GM19099 (cell line): Measurements from ENCODE around the gene PALLD.

ENCODE experiments used
- POLR2A ChIP-seq: IDR thresholded peaks from 3 replicates; pipeline ENCODE4 v1.6.1; 2011; ENCODE audit warnings: low read depth; ENCODE audit not compliant: insufficient read length; ENCODE audit errors: extremely low read depth

Gene PALLD

DNA sequence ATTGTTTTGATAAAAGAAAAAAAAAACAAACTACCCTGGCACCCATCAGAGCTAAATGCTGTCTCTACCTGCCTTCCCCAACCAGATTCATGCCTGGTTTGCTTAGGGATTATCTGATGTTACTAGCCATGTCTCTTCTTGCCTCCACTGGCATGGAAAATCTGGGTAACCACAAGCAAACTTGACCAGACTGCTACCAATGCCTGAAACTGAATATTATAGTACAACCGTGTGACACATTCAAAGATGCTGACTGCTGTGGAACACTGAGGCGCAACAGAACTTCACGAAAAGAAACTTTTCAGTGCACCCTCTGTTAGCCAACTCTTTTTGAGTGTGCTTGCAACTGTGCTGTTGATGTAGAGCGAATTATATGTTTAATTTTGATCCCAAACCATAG is 285.1 kb downstream of the PALLD start:
- no peak for TF ChIP-seq POLR2A

DNA sequence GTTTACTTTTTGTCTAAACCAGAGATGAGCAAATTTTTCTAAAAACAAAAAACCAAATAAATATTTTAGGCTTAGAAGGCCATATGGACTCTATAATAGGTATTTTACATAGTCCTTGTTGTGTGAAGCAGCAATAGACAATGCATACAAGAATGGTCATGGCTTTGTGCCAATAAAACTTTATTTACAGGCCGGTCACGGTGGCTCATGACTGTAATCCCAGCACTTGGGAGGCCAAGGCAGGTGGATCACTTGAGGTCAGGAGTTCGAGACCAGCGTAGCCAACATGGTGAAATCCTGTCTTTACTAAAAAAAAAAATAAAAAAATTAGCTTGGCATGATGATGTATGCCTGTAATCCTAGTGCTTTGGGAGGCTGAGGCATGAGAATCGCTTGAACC is 285.6 kb downstream of the PALLD start:
- no peak for TF ChIP-seq POLR2A

DNA sequence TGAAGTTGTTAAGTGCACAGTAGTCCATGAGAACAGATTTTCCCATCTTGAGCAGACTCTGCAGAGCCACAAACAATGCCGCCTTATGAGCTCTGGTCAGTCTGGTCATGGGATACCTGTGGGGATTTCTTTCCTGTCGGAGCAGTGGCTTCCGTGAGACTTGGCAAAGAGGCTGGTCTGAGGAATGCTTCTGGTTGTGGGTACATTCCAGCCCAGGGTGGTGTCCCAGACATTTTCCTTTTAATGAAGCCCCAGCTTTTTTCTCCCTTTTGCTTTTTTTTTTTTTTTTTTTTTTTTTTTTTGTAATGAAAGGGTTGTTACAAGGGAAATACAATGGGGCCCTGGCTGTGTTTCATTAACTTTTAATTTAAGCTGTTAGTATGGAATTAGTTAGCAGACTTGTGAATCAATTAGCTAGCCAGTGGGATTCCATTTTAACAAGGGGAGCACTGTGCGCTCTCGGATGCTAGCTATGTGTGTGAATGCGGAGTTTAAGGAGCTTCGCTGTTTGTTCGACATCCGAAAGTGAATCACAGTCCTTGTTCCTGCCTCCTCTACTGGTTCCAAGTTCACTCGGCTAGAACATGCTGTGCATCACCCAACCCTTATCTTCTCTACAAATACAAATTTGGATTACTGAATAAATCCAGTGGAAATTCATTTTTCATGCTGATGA is 288.1 kb downstream of the PALLD start:
- no peak for TF ChIP-seq POLR2A

DNA sequence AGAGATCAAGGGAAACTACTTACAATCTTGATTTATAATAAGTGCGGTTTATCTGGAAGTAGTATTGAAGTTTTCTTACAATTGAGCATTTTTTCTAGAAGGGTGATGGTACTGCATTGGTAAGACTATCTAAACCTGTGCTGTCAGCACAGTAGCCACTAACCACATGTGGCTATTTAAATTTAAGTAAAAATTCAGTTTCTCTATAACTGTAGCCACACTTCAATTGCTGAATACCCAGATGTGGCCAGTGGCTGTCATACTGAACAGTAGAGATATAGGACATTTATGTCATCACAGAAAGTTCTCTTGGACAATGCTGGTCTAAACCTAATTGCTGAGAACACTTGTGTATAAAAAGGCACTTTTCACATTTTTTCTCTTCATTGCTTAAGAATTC is 290.5 kb downstream of the PALLD start:
- TF ChIP-seq POLR2A = no peak

DNA sequence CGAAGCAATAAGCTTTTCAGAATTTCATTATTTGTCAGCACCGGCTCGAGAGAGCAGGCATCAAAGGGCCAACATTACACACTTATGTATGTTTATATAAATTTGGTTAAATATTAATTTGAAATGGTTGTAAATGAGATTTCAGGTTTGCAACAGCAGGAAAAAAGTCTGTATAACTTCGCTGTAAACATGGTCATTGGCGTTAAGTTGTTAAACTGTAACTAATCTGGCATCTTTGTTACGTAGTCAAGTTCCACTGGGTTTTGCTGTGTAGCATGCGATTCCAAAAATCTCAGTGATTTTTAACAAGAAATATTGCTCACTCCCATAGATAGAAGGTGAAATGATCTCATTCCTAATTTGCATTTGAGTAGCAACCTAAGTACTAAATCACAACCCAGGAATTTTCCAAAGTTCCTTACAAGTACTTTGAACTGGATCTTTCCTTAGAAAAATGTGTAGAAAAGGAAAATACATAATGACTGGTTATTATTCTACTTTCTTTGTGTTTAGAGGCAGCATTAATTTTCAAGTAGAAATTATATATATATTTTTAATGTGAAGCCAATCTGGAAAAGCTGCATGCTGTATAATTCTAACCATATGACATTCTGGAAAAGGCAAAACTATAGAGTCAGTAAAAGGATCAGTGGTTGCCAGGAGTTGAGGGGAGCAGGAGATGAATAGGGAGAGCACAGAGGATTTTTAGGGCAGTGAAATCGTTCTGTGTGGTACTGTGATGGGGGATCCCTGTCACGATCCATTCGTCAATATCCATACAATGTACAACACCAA is 291.1 kb downstream of the PALLD start:
- TF ChIP-seq POLR2A = no peak

DNA sequence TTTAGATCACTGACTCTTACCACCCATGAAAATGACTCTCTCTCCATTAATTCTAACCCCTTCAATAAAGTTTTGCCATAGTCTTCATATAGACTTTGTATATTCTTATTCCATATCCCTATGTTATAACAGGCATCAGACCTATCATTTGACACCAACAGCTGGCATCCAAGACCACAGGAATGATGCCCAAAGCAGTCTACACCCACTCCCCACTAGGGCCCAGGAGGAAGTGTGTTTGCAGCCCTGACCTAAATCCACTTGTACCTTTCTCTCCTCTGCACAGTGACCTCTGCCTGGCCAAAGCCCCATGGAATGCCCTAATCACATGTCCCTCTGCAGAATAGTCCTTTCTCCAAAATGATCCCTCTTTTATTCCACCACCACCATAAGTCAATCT is 294.0 kb downstream of the PALLD start:
- no peak for TF ChIP-seq POLR2A

DNA sequence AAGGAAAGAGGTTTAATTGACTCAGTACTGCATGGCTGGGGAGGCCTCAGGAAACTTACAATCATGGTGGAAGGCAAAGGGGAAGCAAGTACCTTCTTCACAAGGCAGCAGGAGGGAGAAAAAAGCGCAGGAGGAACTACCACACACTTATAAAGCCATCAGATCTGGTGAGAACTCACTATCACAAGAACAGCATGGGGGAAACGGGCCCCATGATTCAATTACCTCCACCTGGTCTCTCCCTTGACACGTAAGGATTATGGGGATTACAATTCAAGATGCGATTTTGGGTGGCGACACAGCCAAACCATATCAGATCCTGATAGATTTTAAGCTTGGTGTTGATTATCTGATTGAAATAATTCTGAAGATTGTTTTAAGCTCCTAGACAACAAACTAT is 294.5 kb downstream of the PALLD start:
- no peak for TF ChIP-seq POLR2A

DNA sequence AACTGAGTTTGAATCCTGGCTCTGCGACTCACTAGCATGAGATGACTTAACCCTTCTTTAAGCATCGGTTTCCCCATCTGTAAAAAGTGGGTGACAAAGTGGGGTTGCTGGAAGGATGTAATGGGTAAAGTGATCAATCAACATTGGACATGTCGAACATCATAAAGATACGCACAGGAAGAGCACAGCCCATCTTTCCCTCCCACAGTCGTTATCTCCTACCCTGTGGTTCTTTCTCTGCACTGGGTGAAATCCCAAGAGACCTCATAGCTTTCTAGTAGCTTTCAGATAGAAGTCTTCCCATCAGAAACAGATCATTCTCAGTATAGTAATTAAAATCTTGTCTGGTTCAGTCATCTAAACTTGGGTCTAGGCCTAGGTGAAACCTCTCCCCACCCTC is 296.7 kb downstream of the PALLD start:
- no peak for TF ChIP-seq POLR2A

DNA sequence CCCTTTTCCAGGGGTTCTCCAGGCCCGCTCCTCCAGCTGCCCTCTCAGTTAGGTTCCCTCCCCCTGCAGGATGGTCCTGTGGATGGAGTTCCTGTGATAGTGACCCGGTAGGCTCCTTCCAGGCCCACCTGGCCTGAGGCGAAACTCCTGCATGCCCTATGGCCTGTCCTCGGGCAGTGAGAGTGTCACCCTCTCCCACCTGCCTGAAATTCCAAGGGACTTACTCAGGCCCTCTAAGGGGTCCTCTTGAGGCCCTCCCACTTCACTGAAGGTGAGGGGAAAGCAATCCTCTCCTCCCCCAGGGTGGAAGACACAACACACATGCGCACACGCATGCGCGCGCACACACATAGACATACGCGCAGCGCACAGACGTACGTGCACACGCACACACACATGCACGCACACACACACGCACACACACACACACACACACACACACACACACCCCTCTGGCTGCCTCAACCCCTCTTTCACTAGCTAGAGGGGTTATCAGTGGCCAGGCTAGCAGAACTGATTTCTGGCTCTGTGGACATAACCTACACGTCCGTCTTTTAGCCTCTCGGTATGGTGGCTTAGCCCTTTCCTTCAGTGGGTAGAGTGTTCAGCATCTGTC is 297.3 kb downstream of the PALLD start:
- no peak for TF ChIP-seq POLR2A

DNA sequence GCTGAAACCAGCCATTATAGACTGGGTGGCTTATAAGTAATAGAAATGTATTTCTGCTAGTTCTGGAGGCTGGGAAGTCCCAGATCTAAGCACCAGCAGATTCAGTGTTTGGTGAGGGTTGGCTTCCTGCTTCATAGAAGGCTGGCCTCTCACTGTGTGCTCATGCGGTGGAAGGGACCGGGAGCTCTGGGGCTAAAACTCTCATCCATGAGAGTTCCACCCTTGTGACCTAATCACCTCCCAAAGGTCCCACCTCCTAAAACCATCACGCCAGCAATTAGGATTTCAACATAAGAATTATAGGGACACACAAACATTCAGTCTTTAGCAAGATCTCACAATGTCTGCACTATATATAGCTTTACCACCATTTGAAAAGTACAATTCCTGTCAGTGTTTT is 298.0 kb downstream of the PALLD start:
- TF ChIP-seq POLR2A = no peak

DNA sequence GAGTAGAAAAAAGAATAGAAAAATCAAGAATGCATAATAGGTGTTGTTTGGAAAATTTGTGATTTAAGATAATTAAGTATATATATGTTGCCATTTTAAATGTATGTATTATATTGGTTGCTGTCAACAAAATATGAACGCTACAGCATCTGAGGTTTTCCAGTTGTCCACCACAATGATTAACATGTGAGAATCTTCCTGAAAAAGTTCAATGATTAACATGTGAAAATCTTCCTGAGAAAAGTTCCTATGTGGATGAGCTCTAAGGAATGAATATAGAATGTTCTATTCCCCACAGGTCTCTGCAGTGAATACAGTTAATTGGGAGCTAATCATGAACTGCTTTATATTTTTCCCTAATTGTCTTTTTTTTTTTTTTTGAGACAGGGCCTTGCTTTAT is 298.5 kb downstream of the PALLD start:
- no peak for TF ChIP-seq POLR2A

DNA sequence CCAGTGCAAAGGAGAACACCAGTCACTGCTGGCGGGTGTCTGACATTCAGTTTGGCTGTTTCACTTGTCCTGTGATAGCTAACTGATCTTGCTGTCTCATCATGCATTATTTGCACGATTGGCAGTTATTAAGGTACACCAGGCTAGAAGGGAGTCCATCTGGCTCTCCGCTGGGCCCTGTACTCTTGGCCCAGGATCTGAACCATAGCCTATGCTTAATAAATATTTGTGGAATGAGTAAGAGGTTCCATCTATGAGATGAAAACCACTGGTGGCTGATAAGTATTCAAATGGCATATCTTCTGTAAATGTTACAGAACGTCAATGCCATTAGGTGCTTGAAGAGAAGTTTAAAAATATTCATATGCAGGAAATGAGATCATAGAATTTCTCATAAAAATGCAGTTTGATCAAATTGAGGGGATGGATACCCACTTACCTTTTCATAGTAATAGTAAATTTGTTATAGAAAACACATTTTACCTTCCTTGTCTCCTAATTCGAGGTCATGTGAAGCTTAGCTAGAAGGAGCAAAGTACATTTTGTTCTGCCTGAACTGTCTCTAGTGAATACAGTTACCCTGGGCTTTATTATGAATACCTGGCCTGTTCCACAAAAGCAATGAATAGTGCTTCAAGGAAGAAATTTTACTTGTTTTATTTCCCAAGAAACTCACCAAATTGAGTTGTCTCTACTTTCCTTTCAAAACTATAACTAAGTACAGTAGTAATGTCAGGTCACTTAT is 299.7 kb downstream of the PALLD start:
- TF ChIP-seq POLR2A = no peak

DNA sequence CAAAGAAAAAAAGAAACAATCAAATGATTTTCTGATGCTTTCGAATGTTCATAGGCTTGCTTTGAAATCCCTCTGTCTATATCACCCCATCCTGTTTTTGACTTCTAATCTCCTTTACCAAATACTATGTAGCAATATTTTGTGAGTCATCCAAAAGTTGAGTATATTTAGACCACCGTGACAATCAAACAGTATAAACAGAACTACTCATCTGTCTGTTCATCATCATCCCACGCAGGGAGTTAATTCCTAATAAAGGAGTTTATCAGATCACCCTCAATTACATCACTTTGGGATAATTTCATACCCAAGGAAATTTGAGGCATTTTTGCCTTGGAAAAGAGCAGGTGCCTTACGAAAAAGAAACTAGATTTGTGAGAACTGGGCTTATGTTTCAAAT is 300.3 kb downstream of the PALLD start:
- no peak for TF ChIP-seq POLR2A

DNA sequence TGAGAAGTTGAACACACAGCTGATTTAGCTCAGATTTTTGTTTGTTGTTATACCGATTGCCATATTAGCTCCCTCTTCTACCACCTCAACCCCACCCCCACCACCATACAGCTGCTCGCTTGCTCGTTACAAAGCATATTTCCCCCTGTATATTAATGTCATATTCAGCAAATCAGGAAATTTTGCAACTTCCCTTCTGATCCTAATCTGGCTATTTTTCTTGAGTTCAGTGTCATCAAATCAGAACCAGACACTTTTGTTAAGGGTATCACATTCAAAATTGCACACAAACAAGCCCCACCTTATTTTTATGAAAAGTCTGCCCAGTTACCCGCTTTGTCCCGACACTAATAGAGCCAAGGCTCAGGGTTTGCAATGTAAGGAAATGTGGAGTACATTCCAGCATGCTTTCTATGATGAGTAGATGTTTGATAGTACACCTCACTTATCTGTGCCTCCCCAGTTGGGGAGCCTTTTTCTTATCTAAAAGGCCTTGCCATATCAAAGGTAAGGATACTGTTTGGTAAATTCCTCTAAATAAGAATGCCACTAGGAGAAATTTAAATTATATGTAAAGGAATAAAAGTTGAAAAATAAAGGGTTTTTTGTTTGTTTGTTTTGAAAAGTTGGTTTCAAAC is 301.0 kb downstream of the PALLD start:
- no peak for TF ChIP-seq POLR2A

DNA sequence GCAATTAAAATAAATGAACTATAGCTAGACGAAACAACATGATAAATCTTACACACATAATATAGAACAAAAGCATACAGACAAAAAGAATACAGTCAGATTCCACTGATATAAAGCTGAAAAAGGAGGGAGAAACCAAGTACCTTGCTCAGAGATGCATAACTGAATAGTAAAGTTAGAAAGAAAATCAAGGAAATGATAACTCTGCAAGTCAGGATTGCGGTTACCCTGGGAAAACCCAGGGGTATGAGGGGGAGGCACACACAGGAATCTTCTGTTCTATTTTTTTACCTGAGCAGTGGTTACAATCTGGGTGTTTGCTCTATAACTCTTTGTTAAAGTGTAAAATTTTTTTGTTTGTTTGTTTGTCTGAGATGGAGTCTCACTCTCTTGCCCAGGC is 304.1 kb downstream of the PALLD start:
- no peak for TF ChIP-seq POLR2A
